K562 (cell line): ENCODE results near the gene CLCNKB.
A peak's percentile ranks its signal among the peaks of the same experiment; 100 is the strongest.

Experiments used
- CC2D1A ChIP-seq: fragments of 450-650 bp; IDR thresholded peaks from 2 replicates; pipeline ENCODE4 v1.6.1; 2017; ENCODE audit warnings: mild to moderate bottlenecking
- CTCF ChIP-seq, 3 experiments: IDR thresholded peaks in 2 of 3; conservative IDR thresholded peaks in 1 of 3; 2 replicates each; pipeline ENCODE4 v1.5.1; 2011 to 2012; ENCODE audit warnings: low read length in 3 of 3, mild to moderate bottlenecking in 3 of 3, control low read depth in 2 of 3, improper control_type of control experiment in 1 of 3, inconsistent platforms in 1 of 3, low read depth in 1 of 3, mixed read lengths in 1 of 3, moderate library complexity in 1 of 3; ENCODE audit not compliant: insufficient read depth in 2 of 3
- ETS2 ChIP-seq: IDR thresholded peaks from 2 replicates; pipeline ENCODE4 v1.6.1; 2016; ENCODE audit warnings: borderline replicate concordance, missing genetic modification characterization, mild to moderate bottlenecking, moderate library complexity, missing compliant biosample characterization; ENCODE audit not compliant: poor library complexity, severe bottlenecking
- EZH2 ChIP-seq: IDR thresholded peaks from 2 replicates; pipeline ENCODE4 v1.6.1; 2012; ENCODE audit warnings: low read depth, mild to moderate bottlenecking, inconsistent platforms, low read length, borderline replicate concordance
- GTF3C2 ChIP-seq: IDR thresholded peaks from 3 replicates; pipeline ENCODE4 v1.6.1; 2011; ENCODE audit warnings: borderline replicate concordance, mild to moderate bottlenecking, moderate library complexity; ENCODE audit not compliant: insufficient read length; ENCODE audit errors: extremely low read depth
- HMBOX1 ChIP-seq: sonication (generic); IDR thresholded peaks from 2 replicates; pipeline ENCODE4 v1.6.1; 2016
- MTA3 ChIP-seq: fragments of 450-650 bp; formaldehyde crosslinking; IDR thresholded peaks from 2 replicates; pipeline ENCODE4 v1.6.1; 2017; ENCODE audit warnings: mild to moderate bottlenecking, borderline replicate concordance
- PCBP2 ChIP-seq: fragments of 200-400 bp; formaldehyde crosslinking; IDR thresholded peaks from 2 replicates; pipeline ENCODE4 v1.6.1; 2018; ENCODE audit warnings: low read length, low read depth, mild to moderate bottlenecking, moderate library complexity; ENCODE audit not compliant: poor library complexity, severe bottlenecking
- POLR2A ChIP-seq: fragments of 450-650 bp; conservative IDR thresholded peaks from 2 replicates; pipeline ENCODE4 v1.6.1; 2016
- POLR2AphosphoS5 ChIP-seq: IDR thresholded peaks from 2 replicates; pipeline ENCODE4 v1.6.1; 2011; ENCODE audit warnings: mild to moderate bottlenecking, low read depth, low read length, moderate library complexity; ENCODE audit not compliant: control insufficient read depth, insufficient read depth
- YY1 ChIP-seq, 3 experiments: IDR thresholded peaks; 2 replicates each; pipeline ENCODE4 v1.6.1; 2011; ENCODE audit warnings: low read length in 2 of 3, mild to moderate bottlenecking in 2 of 3, moderate library complexity in 2 of 3, borderline replicate concordance in 1 of 3, control low read depth in 1 of 3, low read depth in 1 of 3; ENCODE audit not compliant: insufficient read depth in 3 of 3, insufficient replicate concordance in 2 of 3, control insufficient read depth in 1 of 3, insufficient read length in 1 of 3; ENCODE audit errors: extremely low read depth in 1 of 3
- ZBTB40 ChIP-seq, 2 experiments: fragments of 450-650 bp in 1 of 2; sonication (generic) in 1 of 2; formaldehyde crosslinking in 1 of 2; IDR thresholded peaks; 2 replicates each; pipeline versions ENCODE4 v1.7.1 to v1.9.0; 2016 to 2022; ENCODE audit warnings: inconsistent platforms in 1 of 2, mild to moderate bottlenecking in 1 of 2, missing genetic modification reagents in 1 of 2
- ZKSCAN1 ChIP-seq: fragments of 150-350 bp; IDR thresholded peaks from 2 replicates; pipeline ENCODE4 v1.6.1; 2016; ENCODE audit warnings: low read depth, low read length
- ZNF408 ChIP-seq: fragments of 250-450 bp; sonication (Bioruptor Pico); IDR thresholded peaks from 2 replicates; pipeline ENCODE4 v1.4.0; 2020; ENCODE audit warnings: low read depth, mild to moderate bottlenecking, moderate library complexity

GRCh38 chr1:16073490-16074119 is 30.0 kb downstream of the CLCNKB start, which contains the start of gene FAM131C:
- TF ChIP-seq MTA3 (peak; percentile 45; the same call in 1 of the 2 replicates), CTCF (IDR thresholded peaks at IDR 0.05 in 2 of 3, conservative IDR thresholded peaks at IDR 0.05 in 1 of 3; ENCODE audit: insufficient read depth in 2 of 3, low read depth in 1 of 3, low read length in 3 of 3) (peak; percentile 14 to 62 (median 53); a peak in 3 of 6 replicates), GTF3C2 (no peak), HMBOX1 (no peak), POLR2AphosphoS5 (peak; percentile 66), YY1 (IDR thresholded peaks at IDR 0.05; ENCODE audit: borderline replicate concordance in 1 of 3, control insufficient read depth in 1 of 3, extremely low read depth in 1 of 3, insufficient read depth in 3 of 3, insufficient read length in 1 of 3, insufficient replicate concordance in 2 of 3, low read depth in 1 of 3, low read length in 2 of 3) (peak in 1 of 3 experiments; percentile 41), ZBTB40 (IDR thresholded peaks at IDR 0.05) (no peak), ZBTB40 (CRISPR knock-in tag; IDR thresholded peaks at IDR 0.05) (no peak), POLR2A (peak; percentile 60), ETS2 (tag) (no peak), CC2D1A (no peak), PCBP2 (no peak), ZNF408 (CRISPR knock-in tag) (no peak), EZH2 (no peak), ZKSCAN1 (no peak)
